T-helper 1 cell treated with Interleukin-12 subunit alpha and Interleukin-12 subunit beta and Interleukin-4 antibody, amounts not matched to agents 30 ng/mL and 1 ng/mL, for 36 hours (primary cell): ENCODE data around the gene RDH11. TPM values are rescaled to one million over a fixed set of nuclear protein-coding genes. Genes with fewer than 3 reads are reported as not detected.
"Not testable (repeated sequence)": the region's sequence is repeated elsewhere in the genome, so short reads cannot be mapped to it uniquely, and the experiment has no call there.

Experiments used
- intact Hi-C: fragments of 100-400 bp; cut with micrococcal nuclease; formaldehyde crosslinking; loops from one replicate; pipeline ENCODE4 v1.15.1; 2024
- total RNA-seq: library from RNA; stranded (reverse); gene quantifications from 2 replicates; pipeline ENCODE4 v1.2.3, GENCODE V29; 2022

The RDH11 gene
- total RNA-seq, 1 donor from 2014 or later, result 42.8 TPM

- intact Hi-C loops, result loop anchor here (1.0 kb wide), 8 partner anchors 9 to 538 kb away; partner anchors contain the start of gene RDH11
Measured at GRCh38 chr14:67704484-67705089, 9.0 kb upstream of the RDH11 start.

GRCh38 chr14:67703997-67704396 is 8.4 kb upstream of the RDH11 start:
- intact Hi-C loops, result loop anchor here (1.0 kb wide), 8 partner anchors 9 to 538 kb away; partner anchors contain the start of gene RDH11

- intact Hi-C loops, result not testable (repeated sequence)
Measured at GRCh38 chr14:67701492-67701891, 5.9 kb upstream of the RDH11 start, which contains the start of gene RDH12. Gene RDH12 (plus strand): TSS chr14:67701886. CDS start chr14:67722643, 20,757 bp downstream.

GRCh38 chr14:67698179-67698578 is 2.6 kb upstream of the RDH11 start:
- intact Hi-C loops, result loop anchor here (10.0 kb wide), 2 partner anchors 1097 to 1697 kb away; partner anchors contain the start of genes ERH, SLC39A9 and ZFP36L1

- intact Hi-C loops, result loop anchor here (10.0 kb wide), 2 partner anchors 1098 to 1698 kb away; partner anchors contain the start of genes ERH, SLC39A9 and ZFP36L1
Measured at GRCh38 chr14:67697006-67697405, 1.4 kb upstream of the RDH11 start.

- intact Hi-C loops, result loop anchor here (1.0 to 10.0 kb wide), 15 partner anchors 9 to 1700 kb away; partner anchors contain the start of genes ARG2, DCAF5, EIF2S1 and ERH
Measured at GRCh38 chr14:67694791-67695393, 672 bp downstream of the RDH11 start.

- intact Hi-C loops, result loop anchor here (10.0 kb wide), 2 partner anchors 1105 to 1705 kb away; partner anchors contain the start of genes ERH, SLC39A9 and ZFP36L1
Measured at GRCh38 chr14:67690011-67690410, 5.6 kb downstream of the RDH11 start.

- intact Hi-C loops, result loop anchor here (5.0 kb wide), 1 partner anchor 442 kb away; the partner anchor contains the start of gene PALS1
Measured at GRCh38 chr14:67683842-67684241, 11.7 kb downstream of the RDH11 start.

- intact Hi-C loops, result loop anchor here (1.0 to 5.0 kb wide), 2 partner anchors 14 to 439 kb away; partner anchors contain the start of genes PALS1 and RDH11
Measured at GRCh38 chr14:67680941-67681340, 14.6 kb downstream of the RDH11 start.

GRCh38 chr14:67680121-67680602 is 15.4 kb downstream of the RDH11 start:
- intact Hi-C loops, result loop anchor here (1.0 to 5.0 kb wide), 2 partner anchors 15 to 438 kb away; partner anchors contain the start of genes PALS1 and RDH11

GRCh38 chr14:67679006-67679405 is 16.6 kb downstream of the RDH11 start:
- intact Hi-C loops, result no loop called here

GRCh38 chr14:67675219-67675582 is 20.4 kb downstream of the RDH11 start:
- intact Hi-C loops, result loop anchor here (2.0 kb wide), 1 partner anchor 148 kb away; no protein-coding TSS in a partner anchor

GRCh38 chr14:67674480-67675218 is 20.9 kb downstream of the RDH11 start, which contains the start of gene VTI1B:
Gene VTI1B (minus strand): TSS chr14:67674632. CDS start chr14:67674489, 143 bp downstream.
- intact Hi-C loops, result loop anchor here (1.0 to 2.0 kb wide), 5 partner anchors 21 to 314 kb away; partner anchors contain the start of genes ARG2, EIF2S1, PIGH and RDH11

GRCh38 chr14:67674139-67674479 is 21.5 kb downstream of the RDH11 start:
- intact Hi-C loops, result loop anchor here (1.0 to 2.0 kb wide), 5 partner anchors 21 to 314 kb away; partner anchors contain the start of genes ARG2, EIF2S1, PIGH and RDH11

GRCh38 chr14:67673451-67673850 is 22.1 kb downstream of the RDH11 start:
- intact Hi-C loops, result no loop called here

GRCh38 chr14:67668559-67668958 is 27.0 kb downstream of the RDH11 start:
- intact Hi-C loops, result loop anchor here (5.0 kb wide), 1 partner anchor 156 kb away; no protein-coding TSS in a partner anchor

GRCh38 chr14:67666750-67667449 is 28.7 kb downstream of the RDH11 start:
- intact Hi-C loops, result loop anchor here (1.0 to 5.0 kb wide), 8 partner anchors 28 to 240 kb away; partner anchors contain the start of gene RDH11

GRCh38 chr14:67665868-67666267 is 29.7 kb downstream of the RDH11 start:
- intact Hi-C loops, result loop anchor here (2.0 to 5.0 kb wide), 2 partner anchors 29 to 154 kb away; partner anchors contain the start of gene RDH11

- intact Hi-C loops, result no loop called here
Measured at GRCh38 chr14:67663633-67664032, 31.9 kb downstream of the RDH11 start.

- intact Hi-C loops, result no loop called here
Measured at GRCh38 chr14:67653651-67654280, 41.8 kb downstream of the RDH11 start.
